WTC11 (cell line): ENCODE measurements around the gene PDSS2.

Experiments
- AFF4 ChIP-seq: sonication (generic); formaldehyde crosslinking; IDR thresholded peaks from 2 replicates; pipeline ENCODE4 v1.8.1; 2023; ENCODE audit warnings: mild to moderate bottlenecking, missing genetic modification reagents, borderline replicate concordance
- ATF6 ChIP-seq: sonication (generic); formaldehyde crosslinking; IDR thresholded peaks from 2 replicates; pipeline ENCODE4 v1.8.1; 2023; ENCODE audit warnings: mild to moderate bottlenecking, missing genetic modification reagents
- CTCF ChIP-seq: fragments of 200-600 bp; IDR thresholded peaks from 2 replicates; pipeline ENCODE4 v1.8.0; 2022; ENCODE audit warnings: antibody characterized with exemption
- ETV6 ChIP-seq: sonication (generic); formaldehyde crosslinking; IDR thresholded peaks from 2 replicates; pipeline ENCODE4 v1.8.1; 2022; ENCODE audit warnings: mild to moderate bottlenecking, missing genetic modification reagents
- PRRX2 ChIP-seq: fragments of 250-450 bp; sonication (Bioruptor Pico); IDR thresholded peaks from 2 replicates; pipeline ENCODE4 v1.8.0; 2021; ENCODE audit warnings: mild to moderate bottlenecking
- ZNF232 ChIP-seq: sonication (generic); formaldehyde crosslinking; IDR thresholded peaks from 2 replicates; pipeline ENCODE4 v1.8.0; 2022; ENCODE audit warnings: mild to moderate bottlenecking, missing genetic modification reagents

- TF ChIP-seq CTCF (no peak), AFF4 (no peak), ZNF232 (CRISPR knock-in tag) (no peak), ETV6 (CRISPR knock-in tag) (no peak), ATF6 (no peak), PRRX2 (CRISPR knock-in tag) (no peak)
Observed at GRCh38 chr6:107244082-107244741, 215.2 kb downstream of the PDSS2 start.
